ENCODE results near the gene EHBP1L1. TPM values are rescaled to one million over a fixed set of nuclear protein-coding genes. Genes with fewer than 3 reads are reported as not detected.

Gene EHBP1L1
- total and polyA plus RNA-seq, 2 of the 8 experiments (the other 6 are each of a cell fraction or from before 2014, with no cell fraction given), result 4.3 to 6.6 TPM

DNA sequence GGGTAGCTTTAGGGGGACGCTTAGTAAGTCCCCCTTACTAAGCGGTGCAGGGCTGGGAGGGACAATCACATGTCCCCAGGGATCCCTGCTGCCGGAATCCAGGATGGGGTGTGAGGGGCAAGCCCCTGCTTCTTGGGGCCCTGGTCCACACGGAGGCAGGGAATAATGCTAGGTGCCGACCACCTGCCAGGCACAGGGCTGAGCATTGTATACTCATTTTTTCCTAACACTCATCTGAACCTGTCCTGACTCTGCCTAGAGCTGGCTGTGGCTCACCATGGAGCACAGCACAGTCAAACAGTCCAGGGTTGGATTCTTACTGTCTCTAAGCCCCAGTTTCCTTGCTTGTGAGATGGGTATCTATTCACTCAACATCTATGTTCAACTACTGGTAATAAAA is 16.3 kb upstream of the EHBP1L1 start (continued):
- TF ChIP-seq CHD7 (IDR thresholded peaks at IDR 0.05; ENCODE audit: insufficient replicate concordance, low read length), result no peak
